ENCODE results near the gene GDF11.
A peak's percentile ranks its signal among the peaks of the same experiment; 100 is the strongest.

The GDF11 gene

DNA sequence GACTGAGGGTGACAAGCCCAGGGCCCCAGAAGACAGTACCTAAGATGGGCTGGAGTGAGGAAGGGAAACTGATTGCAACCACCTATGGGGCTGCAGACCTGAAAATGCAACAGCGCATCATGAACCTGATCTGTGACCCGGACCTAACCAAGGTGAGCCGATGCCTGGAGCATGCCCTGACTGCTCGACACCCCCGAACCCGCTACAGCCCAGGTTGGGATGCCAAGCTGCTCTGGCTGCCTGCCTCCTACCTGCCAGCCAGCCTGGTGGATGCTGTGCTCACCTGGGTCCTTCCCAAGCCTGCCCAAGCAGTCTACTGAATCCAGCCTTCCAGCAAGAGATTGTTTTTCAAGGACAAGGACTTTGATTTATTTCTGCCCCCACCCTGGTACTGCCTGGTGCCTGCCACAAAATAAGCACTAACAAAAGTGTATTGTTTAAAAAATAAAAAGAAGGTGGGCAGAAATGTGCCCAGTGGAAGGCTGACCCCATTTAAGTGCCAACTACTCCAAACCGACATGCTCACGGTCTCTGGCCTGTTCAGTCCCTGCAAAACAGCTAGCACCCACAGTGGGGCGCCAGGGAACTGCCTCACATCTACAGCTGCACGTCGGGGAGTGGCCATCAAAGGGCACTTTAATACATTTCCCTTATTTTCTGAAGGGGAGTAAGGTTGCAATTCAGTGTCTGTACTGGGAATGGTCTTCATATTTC lies 18.5 kb upstream of the GDF11 start:
- DNase-seq = peak in 1 of 2 donors; percentile 35

DNA sequence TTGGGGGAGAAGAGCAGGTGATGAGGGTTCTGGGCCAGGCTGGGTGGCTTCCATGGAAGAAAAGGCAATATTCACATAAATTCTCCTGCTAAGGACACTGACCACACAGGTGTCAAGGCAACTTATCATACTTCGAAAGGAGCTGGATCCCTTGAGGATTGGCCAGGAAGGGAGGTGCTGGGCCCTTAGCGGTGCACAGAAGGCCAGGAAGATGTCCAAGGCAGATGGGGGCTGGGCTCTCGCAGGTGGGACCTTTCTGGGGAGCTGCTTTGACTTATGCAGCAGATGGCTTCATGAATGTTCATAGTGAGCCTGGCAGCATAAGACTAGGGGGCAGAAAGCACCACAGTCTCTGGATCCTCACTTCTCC lies 18.0 kb upstream of the GDF11 start:
- no peak for DNase-seq

DNA sequence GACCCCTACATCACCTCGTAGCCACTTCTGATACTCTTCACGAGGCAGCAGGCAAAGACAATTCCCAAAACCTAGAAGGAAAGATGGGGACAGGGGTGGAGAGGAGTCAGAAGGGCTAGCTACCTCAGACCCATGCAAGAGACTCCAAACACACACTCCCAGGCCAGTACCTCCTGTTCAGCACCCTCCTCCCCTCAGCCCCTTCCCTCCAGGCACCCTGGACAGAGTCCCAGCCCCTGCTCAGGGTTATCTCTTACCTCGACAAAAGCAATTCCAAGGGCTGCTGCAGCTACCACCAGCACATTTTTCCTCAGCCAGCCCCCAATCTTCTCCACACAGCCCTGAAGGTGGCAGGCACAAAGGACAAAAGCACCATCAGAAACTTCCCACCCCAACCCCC lies 17.4 kb upstream of the GDF11 start:
- no peak for DNase-seq

DNA sequence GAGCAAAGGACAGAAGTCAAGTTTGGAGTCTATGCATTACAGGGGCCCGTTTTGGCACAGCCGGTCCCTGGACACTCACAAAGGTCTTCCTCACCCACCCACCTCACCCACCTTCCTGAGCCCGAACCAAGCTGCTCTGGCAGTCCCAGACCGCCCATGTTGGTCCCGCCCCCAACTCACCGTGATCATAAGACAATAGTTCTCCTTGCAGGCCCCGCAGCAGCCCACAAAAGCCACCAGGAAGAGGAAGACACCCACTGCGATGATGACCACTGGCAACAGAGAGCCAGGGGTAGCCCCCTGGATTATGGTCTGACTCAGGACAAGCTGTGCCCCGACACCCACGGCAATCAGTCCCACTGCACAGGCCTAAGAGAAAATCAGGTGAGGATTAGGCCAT lies 16.0 kb upstream of the GDF11 start:
- DNase-seq = no peak

DNA sequence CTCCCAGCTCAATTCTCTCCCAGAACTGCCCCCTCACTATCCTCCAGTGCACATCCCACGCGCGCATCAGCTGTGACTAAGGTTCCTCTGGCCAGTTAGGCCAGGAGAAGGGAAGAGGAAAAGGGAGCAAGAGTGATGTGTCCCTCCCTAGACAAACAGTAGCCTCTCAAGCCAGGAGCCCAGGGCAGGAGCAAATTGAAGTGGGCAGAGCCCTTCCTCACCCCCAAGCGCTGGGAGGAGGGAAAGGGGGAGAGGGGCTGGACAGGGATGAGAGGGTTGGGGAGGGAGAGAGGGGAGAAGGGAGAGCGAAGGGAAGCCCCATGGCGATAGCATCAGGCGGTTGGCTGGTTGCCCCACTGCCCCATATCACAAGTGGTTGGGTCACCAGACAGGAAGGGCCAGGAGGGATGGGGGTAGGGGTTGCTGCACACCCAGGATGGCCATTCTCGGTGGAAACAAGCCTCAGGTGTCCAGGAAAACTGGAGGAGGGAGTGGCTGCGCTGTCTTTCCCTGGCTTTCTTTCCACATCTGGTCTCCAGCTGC lies 15.2 kb upstream of the GDF11 start:
- no peak for DNase-seq

DNA sequence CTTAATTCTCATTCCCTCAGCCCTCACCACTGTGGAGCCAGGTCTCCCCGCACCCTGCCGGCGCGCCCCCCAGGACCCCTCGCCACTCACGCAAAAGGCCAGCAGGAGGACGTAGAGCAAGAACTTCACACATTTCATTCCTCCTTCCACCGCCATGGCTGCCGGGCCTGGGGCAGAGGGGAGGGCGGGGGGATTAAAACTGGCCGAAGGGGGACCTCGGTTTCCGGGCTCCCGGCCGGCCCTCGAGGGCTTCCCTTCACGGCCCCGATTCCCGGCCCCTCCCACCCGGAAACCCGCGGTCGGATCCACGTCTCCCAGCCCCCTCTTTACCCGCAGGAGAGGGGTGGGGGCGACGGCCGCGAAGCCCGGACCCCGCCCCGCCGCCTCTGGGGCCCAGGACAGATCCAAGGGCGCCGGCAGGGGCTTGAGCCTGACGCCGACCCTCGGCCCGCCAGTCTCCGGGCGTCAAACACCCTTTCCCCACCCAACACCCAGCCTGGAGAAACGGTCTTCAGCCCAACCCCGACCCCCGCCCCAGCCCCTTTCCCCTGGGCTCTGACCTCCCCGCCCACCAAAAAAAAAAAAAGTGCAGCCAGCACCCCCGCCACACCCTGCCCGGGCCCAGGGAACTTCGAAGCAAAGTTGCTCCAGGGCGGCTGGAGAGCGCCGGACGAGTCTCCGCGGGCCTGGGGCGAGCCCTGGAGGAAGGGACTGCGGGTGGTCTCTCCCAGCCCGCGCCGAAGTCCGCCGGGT lies 14.6 kb upstream of the GDF11 start:
- peak; percentile 57 to 59 for DNase-seq

DNA sequence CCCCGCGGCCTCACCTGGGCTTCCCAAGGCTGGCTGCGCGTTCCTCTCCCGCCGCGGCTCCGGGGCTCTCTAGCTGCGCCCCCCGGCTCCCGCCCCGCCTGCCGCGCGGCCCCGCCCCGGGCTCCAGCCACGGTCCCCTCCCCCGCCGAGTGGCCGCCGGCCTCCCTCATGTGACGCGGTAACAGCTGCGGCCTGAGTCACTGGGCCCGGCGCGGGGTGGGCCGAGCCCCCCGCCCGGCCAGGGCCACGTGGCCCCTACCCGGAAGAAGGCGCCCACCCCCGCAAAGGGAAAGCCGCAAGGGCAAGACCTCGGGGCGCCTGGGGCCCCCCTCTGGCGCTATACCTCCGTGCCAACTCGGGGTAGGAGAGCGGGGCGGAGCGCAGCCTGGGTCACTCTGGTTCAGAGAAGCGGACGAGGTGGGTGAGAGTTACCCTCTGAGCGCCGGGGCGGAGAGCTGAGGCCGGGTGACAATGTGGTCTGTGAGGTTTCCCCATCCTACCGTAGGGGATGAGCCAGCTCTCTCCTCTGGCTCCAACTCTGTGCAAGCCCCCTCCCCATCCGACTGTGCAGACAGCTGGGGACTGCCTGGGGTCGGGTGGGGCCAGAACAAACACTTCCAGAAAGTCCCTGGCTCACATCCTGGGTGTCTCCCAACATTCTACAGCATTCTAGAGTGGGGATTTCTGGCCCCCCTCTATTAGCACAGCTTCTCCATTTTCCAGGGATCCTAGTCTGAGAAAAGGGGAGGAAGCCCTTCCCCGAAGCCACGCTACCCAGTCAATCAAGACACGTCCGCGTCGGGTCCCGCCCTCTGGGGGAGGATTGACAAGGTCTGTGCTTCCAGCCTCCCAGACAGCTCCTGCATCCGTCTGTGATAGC lies 13.7 kb upstream of the GDF11 start, which contains the start of gene CD63:
Gene CD63, minus strand, starts transcription at position 71 of the 880 bp plus-strand sequence. CDS start 668 bp downstream, outside the sequence.
- peak; percentile 86 to 89 for DNase-seq

DNA sequence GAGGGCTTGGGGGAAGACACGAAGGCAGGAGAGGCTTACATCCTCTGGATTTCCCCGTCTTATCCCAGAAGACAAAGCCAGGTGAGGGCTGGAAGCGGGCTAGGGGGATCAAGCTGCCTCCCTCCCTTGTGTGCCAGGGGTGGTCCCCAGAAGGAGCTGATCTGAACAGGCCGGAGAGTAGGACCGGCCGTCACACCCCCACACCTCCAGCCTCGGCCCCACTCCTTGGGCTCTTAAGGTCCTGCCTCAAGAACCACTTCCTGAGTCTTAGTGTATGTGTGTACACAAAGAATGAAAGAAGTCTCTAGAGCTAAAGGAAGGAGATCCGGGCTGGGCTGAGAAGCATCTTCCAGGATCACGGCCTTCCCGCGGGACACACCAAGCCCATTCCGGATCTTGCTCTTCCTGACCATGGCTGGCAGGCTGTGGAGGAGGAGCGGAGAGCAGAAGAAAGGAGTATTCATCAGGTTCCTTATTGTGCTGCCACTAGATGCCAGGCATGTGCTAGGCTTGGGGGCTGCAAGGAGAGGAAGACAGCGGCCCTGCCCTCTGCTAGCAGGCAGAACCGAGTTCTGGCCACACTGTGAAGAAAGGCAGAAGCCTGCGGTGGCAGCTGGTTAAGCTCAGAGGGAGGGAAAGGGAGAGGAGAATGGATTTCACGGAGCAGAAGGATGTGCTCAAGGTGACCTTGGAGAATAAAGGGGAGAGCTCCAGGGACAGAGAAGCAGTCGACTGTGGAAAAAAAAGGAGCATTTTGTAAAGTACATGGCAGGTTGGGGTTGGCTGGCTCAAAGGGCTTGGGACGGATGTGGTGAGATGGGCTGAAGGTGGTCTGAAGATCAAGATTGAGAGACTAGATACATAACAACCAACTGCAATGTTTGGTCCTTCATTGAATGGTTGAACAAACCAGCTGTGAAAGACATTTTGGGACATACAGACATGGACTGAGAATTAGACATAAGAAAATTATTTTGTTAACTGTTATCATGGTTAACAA lies 12.8 kb upstream of the GDF11 start:
- peak; percentile 65 to 73 for DNase-seq

DNA sequence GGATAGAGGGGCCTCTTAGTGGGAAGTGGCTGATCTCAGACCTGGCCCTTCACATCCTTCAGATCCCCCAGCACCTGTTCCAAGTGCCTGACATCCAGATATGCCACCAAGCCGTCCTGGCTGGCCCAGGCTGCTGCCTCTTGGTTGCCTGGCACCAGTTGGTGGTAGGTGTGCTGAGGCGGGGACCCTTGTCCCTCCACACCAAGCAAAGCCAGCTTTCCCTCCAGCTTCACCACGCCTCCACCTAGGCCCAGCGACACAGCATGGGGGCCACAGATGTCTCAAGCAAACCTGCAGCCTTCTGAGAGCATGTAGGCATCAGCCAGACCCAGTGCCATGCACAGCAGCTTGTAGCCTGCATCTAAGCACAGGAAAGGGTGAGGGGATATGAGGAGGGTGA lies 10.6 kb upstream of the GDF11 start:
- no peak for DNase-seq

DNA sequence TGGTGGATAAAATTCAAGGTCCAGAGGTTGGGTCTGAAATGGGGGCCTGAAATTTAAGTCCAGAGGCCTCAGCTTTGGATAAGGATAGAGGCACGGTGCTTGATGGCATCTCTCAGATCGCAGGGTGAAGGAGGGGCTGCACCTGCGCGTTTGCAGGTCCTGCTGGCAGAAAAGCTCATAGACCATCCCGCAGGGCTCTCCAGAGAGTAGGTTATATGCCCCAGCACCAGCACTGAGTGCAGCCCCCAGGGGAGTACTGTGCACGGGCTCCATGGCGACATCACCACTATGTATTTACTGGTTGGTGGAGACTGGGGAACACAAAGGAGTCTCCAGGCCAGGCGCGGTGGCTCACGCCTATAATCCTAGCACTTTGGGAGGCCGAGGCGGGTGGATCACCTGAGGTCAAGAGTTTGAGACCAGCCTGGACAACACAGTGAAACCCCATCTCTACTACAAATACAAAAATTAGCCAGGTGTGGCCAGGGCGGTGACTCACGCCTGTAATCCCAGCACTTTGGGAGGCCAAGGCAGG lies 9.8 kb upstream of the GDF11 start:
- DNase-seq = no peak

DNA sequence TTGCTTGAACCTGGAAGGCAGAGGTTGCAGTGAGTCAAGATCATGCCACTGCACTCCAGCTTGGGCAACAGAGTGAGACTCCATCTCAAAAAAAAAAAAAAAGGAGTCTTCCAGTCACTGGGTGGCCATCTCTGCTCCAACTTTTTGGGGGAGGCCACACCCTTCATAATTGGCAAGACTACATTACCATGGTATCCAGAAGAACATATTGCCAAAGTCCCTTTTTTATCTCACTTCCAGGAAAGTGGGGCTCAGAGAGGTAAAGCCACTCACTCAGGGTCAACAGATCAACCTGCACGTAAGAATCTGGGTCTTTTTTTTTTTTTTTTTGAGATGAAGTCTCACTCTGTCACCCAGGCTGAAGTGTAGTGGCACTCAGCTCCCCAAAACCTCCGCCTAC lies 9.1 kb upstream of the GDF11 start:
- no peak for DNase-seq

DNA sequence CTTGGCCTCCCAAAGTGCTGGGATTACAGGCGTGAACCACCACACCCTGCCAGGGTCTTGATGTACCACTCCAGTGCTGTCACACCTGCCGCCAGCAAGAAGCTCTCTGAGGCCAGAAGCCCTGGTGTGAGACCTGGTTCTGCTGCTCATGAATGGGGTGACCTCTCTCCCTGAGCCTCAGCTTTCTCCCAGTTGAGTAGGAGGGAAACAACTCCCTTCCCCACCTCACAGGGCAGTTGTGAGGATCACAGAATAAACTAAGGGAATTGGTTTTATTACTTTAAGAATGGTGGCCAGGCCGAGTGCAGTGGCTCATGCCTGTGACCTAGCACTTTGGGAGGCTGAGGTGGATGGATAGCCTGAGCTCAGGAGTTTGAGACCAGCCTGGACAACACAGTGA lies 8.3 kb upstream of the GDF11 start:
- DNase-seq = no peak

DNA sequence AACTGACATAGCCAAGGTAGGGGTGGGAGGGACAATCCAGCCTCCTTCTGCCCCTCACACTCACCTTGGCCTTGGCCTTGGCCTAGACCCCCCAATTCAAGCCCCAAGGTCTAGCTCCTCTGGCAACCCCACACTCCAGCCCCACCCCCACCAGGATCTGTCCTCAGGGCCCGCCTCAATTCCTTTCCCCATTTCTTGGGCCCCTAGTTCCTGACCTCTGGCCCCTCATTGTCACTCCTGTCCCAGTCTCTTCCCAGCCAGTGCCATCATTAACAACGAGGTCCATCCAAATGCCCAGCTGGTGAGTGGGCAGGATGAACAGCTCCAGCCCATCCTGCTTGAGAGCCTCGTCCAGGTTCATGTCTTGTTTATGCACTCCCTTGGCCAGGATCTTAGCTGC lies 6.8 kb upstream of the GDF11 start:
- no peak for DNase-seq

DNA sequence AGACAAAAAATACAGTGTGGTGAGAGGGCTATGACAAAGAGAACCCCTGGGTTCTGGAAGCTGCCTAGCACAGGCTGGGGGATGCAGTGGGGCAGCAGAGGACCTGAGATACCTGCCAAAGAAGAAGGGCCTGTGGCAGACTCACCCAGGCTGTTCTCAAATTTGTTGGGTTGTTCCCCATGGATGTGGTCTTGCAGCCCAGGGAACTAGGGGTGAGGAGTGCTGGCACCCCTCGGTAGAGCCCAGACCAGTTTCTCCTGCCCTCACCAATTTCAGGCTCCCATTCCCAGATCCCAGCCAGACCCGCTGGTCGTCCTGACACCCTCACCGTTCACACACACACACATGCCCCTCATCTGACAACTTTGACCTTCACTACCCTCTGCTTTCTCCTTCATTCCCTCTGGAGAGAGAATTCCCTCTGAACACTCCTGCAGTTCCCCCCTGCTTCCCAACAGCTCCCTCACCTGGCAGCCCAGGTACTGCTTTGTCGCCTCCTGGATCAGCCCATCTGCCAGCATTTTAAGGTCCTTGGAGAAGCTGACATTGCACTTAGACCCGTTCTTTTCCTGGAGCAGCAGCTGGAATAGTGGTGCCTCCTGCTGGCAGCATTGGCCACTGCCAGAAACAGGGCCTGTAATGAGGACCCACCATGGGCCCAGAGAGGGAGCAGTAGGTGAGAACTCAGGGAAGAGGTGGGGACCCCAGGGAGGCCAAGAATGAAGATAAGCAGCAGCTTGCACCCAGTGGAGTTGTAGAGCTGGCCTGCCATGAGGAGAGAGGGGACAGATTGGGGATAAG lies 5.9 kb upstream of the GDF11 start:
- peak; percentile 55 to 73 for DNase-seq

DNA sequence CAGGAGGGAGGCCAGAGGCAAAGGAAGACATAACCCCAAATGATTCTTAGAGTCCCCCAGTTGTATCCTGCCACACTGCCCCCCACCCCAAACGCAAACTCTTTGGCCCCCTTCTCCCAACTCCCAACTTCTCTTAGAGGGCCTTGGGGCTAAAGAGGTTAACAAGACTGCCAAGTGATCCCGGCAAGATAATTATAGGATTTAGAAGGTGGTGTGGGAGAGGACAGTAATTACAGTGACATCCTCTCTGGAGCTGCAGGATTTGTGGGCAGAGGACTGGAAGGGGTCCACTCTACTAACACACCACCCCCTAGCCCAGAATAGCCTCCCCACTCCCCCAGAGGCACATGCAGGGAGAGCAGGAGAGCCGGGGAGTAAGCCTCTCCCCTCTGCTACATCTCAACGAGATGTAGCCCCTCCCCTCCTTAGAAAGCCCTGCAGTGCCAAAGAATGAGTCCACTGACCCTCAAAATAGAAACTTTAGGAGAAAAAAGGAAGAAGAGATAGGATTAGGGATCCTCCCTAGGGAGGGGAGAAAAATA lies 5.3 kb upstream of the GDF11 start:
- DNase-seq = no peak

DNA sequence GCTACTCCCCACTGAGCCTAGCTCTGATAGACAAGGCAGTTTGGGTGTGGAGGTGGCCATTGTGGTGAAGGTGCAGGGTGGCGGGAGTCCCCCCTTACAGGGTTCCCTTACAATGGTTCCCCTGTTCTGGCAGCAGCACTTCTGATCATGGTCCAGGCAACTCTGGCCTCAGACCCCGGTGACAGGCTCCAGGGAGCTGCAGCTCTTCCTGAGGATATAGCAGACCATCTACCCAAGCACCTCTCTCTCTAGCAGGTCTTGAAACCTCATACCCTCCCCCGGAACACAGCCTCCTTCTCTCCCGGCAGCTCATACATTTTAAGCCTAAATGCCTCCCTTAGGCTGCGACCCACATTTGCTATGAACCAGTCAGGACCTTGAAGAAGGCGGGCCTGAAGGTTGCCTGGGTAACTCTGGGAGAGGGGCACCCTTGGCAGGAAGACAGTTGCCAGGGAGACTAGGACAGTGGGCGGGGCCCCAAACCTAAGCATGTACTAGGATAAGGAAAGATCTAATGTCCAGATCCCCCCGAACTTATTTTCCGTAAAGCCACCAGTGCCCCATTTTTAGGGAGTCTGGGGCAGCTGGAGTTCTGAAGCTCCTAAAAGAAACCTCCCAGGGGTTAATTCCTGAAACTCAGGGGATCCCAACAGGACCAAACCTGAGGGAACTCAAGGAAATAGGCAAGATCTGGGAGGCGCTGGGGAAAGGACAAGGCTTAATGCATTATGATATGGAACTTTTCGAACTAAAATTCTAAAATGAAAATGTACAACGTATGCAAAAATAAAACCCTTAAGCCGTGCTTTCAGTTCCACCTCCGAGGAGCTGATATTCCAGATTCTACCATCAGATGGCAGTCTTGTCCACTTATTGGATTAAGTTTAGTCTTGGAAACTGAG lies 4.5 kb upstream of the GDF11 start:
- DNase-seq = peak; percentile 73 to 88

DNA sequence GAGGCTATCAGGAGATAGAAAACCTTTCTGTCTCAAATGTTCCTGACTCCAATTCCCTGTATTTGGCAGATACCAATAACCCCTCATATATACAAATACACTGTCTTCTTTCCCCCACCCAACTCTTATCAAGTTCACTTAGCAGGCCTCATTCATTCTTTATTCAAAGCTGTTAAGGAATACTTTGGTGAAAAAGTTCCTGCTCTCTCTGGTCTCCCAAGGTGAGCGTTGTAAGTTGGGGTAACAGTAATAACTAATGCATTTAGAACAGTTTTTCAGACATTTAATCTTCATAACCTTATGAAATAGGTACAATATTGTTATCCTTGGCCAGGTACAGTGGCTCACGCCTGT lies 3.9 kb upstream of the GDF11 start:
- no peak for DNase-seq

DNA sequence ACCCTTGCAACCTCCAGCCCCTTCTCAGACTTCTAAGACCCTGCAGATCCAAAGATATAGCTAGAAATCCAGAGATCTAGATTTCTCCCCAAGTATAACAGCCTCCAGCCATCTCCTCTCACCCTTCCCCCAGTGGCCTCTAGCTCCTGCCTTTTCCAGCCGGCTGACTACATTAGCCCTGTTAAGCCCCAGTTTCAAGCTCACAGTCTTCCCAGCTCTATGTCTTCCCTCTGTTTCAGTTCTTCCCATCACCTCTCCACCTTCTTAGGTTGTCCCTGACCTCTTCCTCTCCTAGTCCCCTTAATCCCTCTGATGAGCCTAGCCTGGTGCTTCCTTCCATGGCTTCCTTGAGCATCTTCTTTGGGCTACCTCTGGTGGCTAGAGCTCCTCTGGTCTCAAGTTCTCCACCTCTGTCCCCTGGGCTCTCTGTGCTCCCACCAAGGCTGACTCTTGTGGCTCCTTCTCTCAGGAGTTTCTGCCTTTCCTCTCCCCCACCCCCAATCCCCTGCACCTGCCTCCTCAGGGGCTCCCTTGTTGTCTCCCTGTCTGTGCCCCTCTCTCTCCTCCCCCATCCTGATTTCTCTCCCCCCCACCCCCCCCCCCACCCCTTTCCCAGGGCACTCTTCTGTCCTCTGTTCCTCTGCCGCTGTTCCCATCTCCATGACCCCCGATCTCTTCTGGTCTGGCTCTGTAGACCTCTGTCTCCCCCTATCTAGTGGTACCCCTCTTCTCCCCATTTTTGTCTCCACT lies 816 bp upstream of the GDF11 start:
- DNase-seq = no peak

All from hippocampal formation (tissue), 2 donors.